ENCODE data around the gene NSMCE1.

The NSMCE1 gene

GRCh38 chr16:27230562-27231001 is 38.0 kb downstream of the NSMCE1 start:
- DNase-seq (ENCODE audit: low spot score): no peak

GRCh38 chr16:27229891-27230470 is 38.6 kb downstream of the NSMCE1 start:
- no peak for DNase-seq (ENCODE audit: low spot score)

- DNase-seq (ENCODE audit: low spot score): no peak
Measured at GRCh38 chr16:27228621-27229501, 39.7 kb downstream of the NSMCE1 start.

- no peak for DNase-seq (ENCODE audit: low spot score)
Measured at GRCh38 chr16:27228045-27228444, 40.5 kb downstream of the NSMCE1 start.

GRCh38 chr16:27226976-27227705 is 41.4 kb downstream of the NSMCE1 start:
- DNase-seq (ENCODE audit: low spot score): no peak

- DNase-seq (ENCODE audit: low spot score): no peak
Measured at GRCh38 chr16:27226476-27226875, 42.1 kb downstream of the NSMCE1 start.

- DNase-seq (ENCODE audit: low spot score): no peak
Measured at GRCh38 chr16:27225536-27226360, 42.8 kb downstream of the NSMCE1 start.

GRCh38 chr16:27224741-27225300 is 43.8 kb downstream of the NSMCE1 start:
- no peak for DNase-seq (ENCODE audit: low spot score)

- no peak for DNase-seq (ENCODE audit: low spot score)
Measured at GRCh38 chr16:27224271-27224737, 44.3 kb downstream of the NSMCE1 start.

- no peak for DNase-seq (ENCODE audit: low spot score)
Measured at GRCh38 chr16:27223701-27224100, 44.9 kb downstream of the NSMCE1 start.

GRCh38 chr16:27223226-27223610 is 45.4 kb downstream of the NSMCE1 start:
- DNase-seq (ENCODE audit: low spot score): no peak

GRCh38 chr16:27222249-27223225 is 46.0 kb downstream of the NSMCE1 start:
- DNase-seq (ENCODE audit: low spot score): peak; percentile 87

GRCh38 chr16:27221576-27222248 is 46.9 kb downstream of the NSMCE1 start:
- DNase-seq (ENCODE audit: low spot score): no peak

GRCh38 chr16:27220991-27221390 is 47.6 kb downstream of the NSMCE1 start:
- no peak for DNase-seq (ENCODE audit: low spot score)

- no peak for DNase-seq (ENCODE audit: low spot score)
Measured at GRCh38 chr16:27220527-27220926, 48.0 kb downstream of the NSMCE1 start.

GRCh38 chr16:27220120-27220519 is 48.5 kb downstream of the NSMCE1 start:
- no peak for DNase-seq (ENCODE audit: low spot score)

- no peak for DNase-seq (ENCODE audit: low spot score)
Measured at GRCh38 chr16:27219161-27219560, 49.4 kb downstream of the NSMCE1 start.

GRCh38 chr16:27218756-27219155 is 49.8 kb downstream of the NSMCE1 start:
- no peak for DNase-seq (ENCODE audit: low spot score)

GRCh38 chr16:27217256-27217655 is 51.3 kb downstream of the NSMCE1 start:
- DNase-seq (ENCODE audit: low spot score): peak; percentile 79
